Hair follicular keratinocyte (primary cell): Measurements from ENCODE around the gene PROSER1. TPM values are rescaled to one million over a fixed set of nuclear protein-coding genes. Genes with fewer than 3 reads are reported as not detected.

Experiments
- total RNA-seq: library from RNA; depleted of rRNA; stranded (reverse); fragments of >200 nt; gene quantifications from 2 replicates; pipeline ENCODE4 v1.2.3, GENCODE V29; 2015

PROSER1 gene
- 10.2 and 14.9 TPM in 2 replicates for total RNA-seq

GRCh38 chr13:39037880-39038568 is at the start of gene PROSER1, which contains the start of gene NHLRC3:
Gene PROSER1, minus strand, starts transcription at chr13:39038089. Its CDS starts 847 bp downstream, at chr13:39037242.
Gene NHLRC3, plus strand, starts transcription at chr13:39038456. Its CDS starts 184 bp downstream, at chr13:39038640.

GRCh38 chr13:38990693-38991092 is 47.2 kb downstream of the PROSER1 start, which contains the start of gene STOML3:
Gene STOML3, minus strand, starts transcription at chr13:38990831. Its CDS starts 110 bp downstream, at chr13:38990721.

Other genes with a start within 250 kb of the PROSER1 start
- gene STOML3, start 47.3 kb downstream of the PROSER1 start, total RNA-seq: not detected in 2 replicates
- 4.2 and 8.7 TPM in 2 replicates for gene NHLRC3, start 367 bp upstream of the PROSER1 start, total RNA-seq